HFFc6 (cell line): ENCODE results near the gene RNF213. TPM values are rescaled to one million over a fixed set of nuclear protein-coding genes. Genes with fewer than 3 reads are reported as not detected.

Experiments
- DNase-seq: peaks from one replicate; pipeline ENCODE4 v3.0.0-alpha.2; 2018
- H3K27ac Mint-ChIP-seq: 2 replicates; pipeline ENCODE4 v1.8.0; 2020; ENCODE audit warnings: mild to moderate bottlenecking, mixed read lengths
- H3K27me3 Mint-ChIP-seq: 2 replicates; pipeline ENCODE4 v1.8.0; 2021; ENCODE audit warnings: mild to moderate bottlenecking, moderate library complexity, mixed read lengths; ENCODE audit not compliant: insufficient read depth
- H3K36me3 Mint-ChIP-seq: 2 replicates; pipeline ENCODE4 v1.8.0; 2021; ENCODE audit warnings: low read depth, mixed read lengths
- H3K4me1 Mint-ChIP-seq: 2 replicates; pipeline ENCODE4 v1.8.0; 2020; ENCODE audit warnings: low read depth, mixed read lengths
- H3K4me3 Mint-ChIP-seq: 2 replicates; pipeline ENCODE4 v1.8.0; 2020; ENCODE audit warnings: mild to moderate bottlenecking, moderate library complexity, mixed read lengths
- H3K9me3 Mint-ChIP-seq: 2 replicates; pipeline ENCODE4 v1.8.0; 2020; ENCODE audit warnings: mild to moderate bottlenecking, mixed read lengths
- CTCF ChIP-seq: fragments of 200-600 bp; sonication (generic); IDR thresholded peaks from 2 replicates; pipeline ENCODE4 v1.5.0; 2021; ENCODE audit warnings: antibody characterized with exemption, mild to moderate bottlenecking
- total RNA-seq, 6 experiments: library from RNA; stranded (reverse); fragmentation: NEBNext Ultra II Directional; extraction: Animal tissue kit (Norgen Biotek cat#: 25700); gene quantifications; 2 replicates in 1 of 6; 3 replicates in 5 of 6; pipeline ENCODE4 v1.2.3, GENCODE V29; 2021

RNF213 gene
- total RNA-seq, 6 experiments from 2014 or later, result 42.0 to 51.6 (median 48.3) TPM

DNA sequence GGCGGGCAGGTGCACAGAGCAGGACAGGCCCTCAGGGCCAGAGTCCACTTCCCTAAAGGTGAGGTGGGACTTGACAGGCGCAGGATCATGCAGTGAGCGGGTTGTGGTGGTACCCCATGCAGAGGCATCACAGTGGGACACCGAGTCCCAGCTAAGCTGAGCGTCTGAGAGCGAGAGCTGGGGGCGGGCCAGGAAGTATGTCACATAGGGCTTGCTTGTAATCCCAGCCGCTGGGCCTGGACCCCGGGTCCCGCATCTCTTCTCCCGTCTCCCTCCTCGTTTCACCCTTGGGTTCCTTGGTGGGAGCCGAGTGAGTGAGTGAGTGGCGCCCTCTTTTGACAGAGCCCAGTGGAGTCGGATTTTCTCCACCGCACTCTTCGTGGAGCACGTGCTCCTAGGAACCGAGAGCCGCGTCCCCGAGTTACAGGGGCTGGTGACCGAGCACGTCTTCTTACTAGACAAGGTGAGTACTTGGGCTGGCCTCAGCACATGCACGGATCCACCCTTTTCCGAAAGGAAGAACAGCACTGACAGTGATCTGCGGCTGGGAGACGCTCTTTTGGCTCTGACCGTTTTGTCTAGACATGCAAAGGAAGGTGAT, 103.5 kb downstream of the RNF213 start:
- peaks cover 4% of the 10 kb centered on the region for H3K4me1 Mint-ChIP-seq
- H3K27ac Mint-ChIP-seq, result no peak overlapping the region
- TF ChIP-seq CTCF, result peak; percentile 62
- no peaks in the 10 kb centered on the region; the same call in 1 of the 2 replicates for H3K9me3 Mint-ChIP-seq
- peaks cover 5% of the 10 kb centered on the region; the same call in 1 of the 2 replicates for H3K27me3 Mint-ChIP-seq
- peaks cover 33% of the 10 kb centered on the region for H3K36me3 Mint-ChIP-seq
- no peak overlapping the region for H3K4me3 Mint-ChIP-seq
- DNase-seq, result no peak

GRCh38 chr17:80365001-80365965, 104.6 kb downstream of the RNF213 start:
- peaks cover 23% of the 10 kb centered on the region for H3K36me3 Mint-ChIP-seq
- H3K27ac Mint-ChIP-seq, result no peak overlapping the region
- DNase-seq, result no peak
- peaks cover 4% of the 10 kb centered on the region for H3K4me1 Mint-ChIP-seq
- H3K4me3 Mint-ChIP-seq, result no peak overlapping the region
- peaks cover 5% of the 10 kb centered on the region; the same call in 1 of the 2 replicates for H3K27me3 Mint-ChIP-seq
- H3K9me3 Mint-ChIP-seq, result no peaks in the 10 kb centered on the region; the same call in 1 of the 2 replicates
- TF ChIP-seq CTCF, result no peak

DNA sequence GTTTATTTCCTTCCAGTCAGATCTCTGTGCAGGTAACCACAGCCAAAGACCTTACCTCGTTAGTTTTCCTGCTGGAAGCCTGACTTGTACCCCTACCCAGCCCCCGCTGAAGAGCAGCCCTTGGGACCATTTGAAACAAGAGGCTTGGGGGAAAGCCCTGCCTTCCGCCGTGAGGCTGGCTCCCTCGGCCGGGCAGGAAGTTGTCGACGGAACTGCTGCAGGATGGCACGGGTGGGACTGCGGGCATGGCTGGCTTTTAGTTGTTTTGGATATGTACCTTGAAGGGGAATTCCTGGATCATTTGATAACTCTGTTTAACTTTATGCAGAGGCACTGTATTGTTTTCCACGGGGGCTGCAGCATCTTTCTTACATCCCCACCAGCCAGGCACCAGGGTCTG, 105.3 kb downstream of the RNF213 start:
- no peak for TF ChIP-seq CTCF
- Mint-ChIP-seq H3K9me3 (no peaks in the 10 kb centered on the region; the same call in 1 of the 2 replicates), H3K27me3 (peaks cover 5% of the 10 kb centered on the region; the same call in 1 of the 2 replicates), H3K4me3 (no peak overlapping the region), H3K27ac (no peak overlapping the region), H3K4me1 (peaks cover 4% of the 10 kb centered on the region), H3K36me3 (peaks cover 16% of the 10 kb centered on the region)
- no peak for DNase-seq

DNA sequence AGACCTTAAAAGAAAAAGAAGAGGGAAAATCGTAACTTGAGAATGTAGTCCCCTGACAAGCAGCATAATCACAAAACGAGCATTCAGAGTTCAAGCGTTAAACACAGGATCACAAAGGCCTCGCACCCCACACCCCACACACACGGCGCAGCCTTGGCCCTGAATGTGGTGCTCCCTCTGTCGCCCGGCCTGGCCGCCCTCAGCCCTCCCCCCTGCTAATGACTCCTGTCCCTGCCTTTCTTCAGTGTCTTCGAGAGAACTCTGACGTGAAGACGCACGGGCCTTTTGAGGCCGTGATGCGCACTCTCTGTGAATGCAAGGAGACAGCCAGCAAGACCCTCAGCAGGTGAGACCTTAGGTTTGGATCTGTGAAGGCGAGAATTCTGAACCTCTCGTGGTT, 106.9 kb downstream of the RNF213 start:
- Mint-ChIP-seq H3K4me3 (no peak overlapping the region), H3K9me3 (no peaks in the 10 kb centered on the region), H3K4me1 (peaks cover 3% of the 10 kb centered on the region), H3K36me3 (peaks cover 14% of the 10 kb centered on the region; the same call in 1 of the 2 replicates), H3K27ac (no peak overlapping the region), H3K27me3 (peaks cover 5% of the 10 kb centered on the region; the same call in 1 of the 2 replicates)
- no peak for DNase-seq
- TF ChIP-seq CTCF, result no peak

- DNase-seq, result no peak
- TF ChIP-seq CTCF, result no peak
- Mint-ChIP-seq H3K36me3 (peaks cover 17% of the 10 kb centered on the region), H3K27ac (no peak overlapping the region), H3K4me3 (no peak overlapping the region), H3K9me3 (no peaks in the 10 kb centered on the region), H3K4me1 (no peaks in the 10 kb centered on the region), H3K27me3 (peaks cover 5% of the 10 kb centered on the region; the same call in 1 of the 2 replicates)
These were observed 110.5 kb downstream of the RNF213 start for GRCh38 chr17:80371196-80371595.
